Uterus (tissue), 4 donors: Measurements from ENCODE around the gene TADA3. TPM values are rescaled to one million over a fixed set of nuclear protein-coding genes. Genes with fewer than 3 reads are reported as not detected.

Source experiments
- DNase-seq, 2 donors: peaks; one replicate each; pipeline ENCODE4 v3.0.0-alpha.2; 2019 to 2020
- H3K27ac ChIP-seq, 2 donors: fragments of 200-600 bp; sonication (generic); 1 replicate in 1 of 2; 2 replicates in 1 of 2; pipeline ENCODE4 v1.5.1; 2016 to 2018
- H3K27me3 ChIP-seq, 2 donors: fragments of 200-600 bp; sonication (generic); one replicate each; pipeline ENCODE4 v1.5.1; 2018 to 2019; ENCODE audit warnings: control low read depth in 1 of 2
- H3K36me3 ChIP-seq, 2 donors: fragments of 200-600 bp; sonication (generic); one replicate each; pipeline ENCODE4 v1.5.1; 2019; ENCODE audit warnings: control low read depth in 1 of 2
- H3K4me1 ChIP-seq, 2 donors: fragments of 200-600 bp; sonication (generic); one replicate each; pipeline ENCODE4 v1.5.1; 2018 to 2019; ENCODE audit warnings: control low read depth in 1 of 2
- H3K4me3 ChIP-seq, 2 donors: fragments of 200-600 bp; sonication (generic); 1 replicate in 1 of 2; 2 replicates in 1 of 2; pipeline ENCODE4 v1.5.1; 2018 to 2019; ENCODE audit warnings: mild to moderate bottlenecking in 1 of 2
- H3K9me3 ChIP-seq, 2 donors: fragments of 200-600 bp; sonication (generic); one replicate each; pipeline ENCODE4 v1.5.1; 2019; ENCODE audit warnings: control low read depth in 1 of 2
- POLR2A ChIP-seq, 2 donors: fragments of 450-650 bp; IDR thresholded peaks; one replicate each; pipeline ENCODE4 v1.6.1; 2016; ENCODE audit warnings: antibody characterized with exemption in 2 of 2, mild to moderate bottlenecking in 1 of 2, moderate library complexity in 1 of 2
- intact Hi-C: fragments of 100-400 bp; cut with DNase I; formaldehyde crosslinking; loops from one replicate; pipeline ENCODE4 v1.15.1; 2023; ENCODE audit warnings: low total_unique reads
- total RNA-seq, 4 donors: library from RNA; depleted of rRNA in 3 of 4; stranded (reverse); fragments of >200 nt in 3 of 4; gene quantifications; one replicate each; pipeline versions ENCODE4 v1.1.0 to v1.2.4, GENCODE V29; 2014 to 2023
- TF ChIP-seq, protein P1 (sequence below), 4 experiments: fragments of 200-600 bp in 2 of 4; fragments of 450-650 bp in 2 of 4; sonication (generic) in 2 of 4; IDR thresholded peaks; one replicate each; pipeline ENCODE4 v1.5.1; 2016 to 2019; ENCODE audit warnings: antibody characterized with exemption in 4 of 4, mild to moderate bottlenecking in 2 of 4, moderate library complexity in 1 of 4
- donor health status: DM: yes; HTN: yes; CAD: no.

TADA3 gene
- total RNA-seq, 4 donors from 2014 or later: 35.9 to 65.4 (median 55.3) TPM

DNA sequence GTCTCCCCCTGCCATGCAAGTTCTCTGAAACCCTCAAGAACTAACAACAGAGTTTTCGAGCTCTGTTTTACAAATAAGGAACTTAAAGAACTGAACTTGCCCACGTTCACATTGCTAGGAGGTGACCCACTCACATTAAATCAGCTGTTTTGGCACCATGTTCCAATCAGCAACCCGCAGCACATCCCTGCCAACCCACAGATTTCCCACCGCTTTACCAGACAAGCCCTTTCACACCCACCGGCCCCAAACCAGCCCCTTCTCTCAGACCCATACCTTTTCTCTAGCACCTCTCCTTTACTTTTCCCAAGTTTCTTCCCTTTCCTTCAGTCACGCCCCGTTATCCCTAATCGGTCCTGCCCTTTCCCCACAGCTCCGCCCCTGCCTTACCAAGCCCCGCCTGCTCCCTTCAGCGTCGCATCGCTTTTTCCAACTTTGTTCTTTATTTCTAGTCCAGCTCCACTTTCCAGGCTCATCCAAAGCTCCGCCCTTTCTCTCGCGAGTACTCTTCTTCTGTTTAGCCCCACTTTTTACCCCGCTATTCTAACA lies 61.5 kb downstream of the TADA3 start:
- no peak for TF ChIP-seq POLR2A (IDR thresholded peaks at IDR 0.05)
- TF ChIP-seq, protein P1, sequence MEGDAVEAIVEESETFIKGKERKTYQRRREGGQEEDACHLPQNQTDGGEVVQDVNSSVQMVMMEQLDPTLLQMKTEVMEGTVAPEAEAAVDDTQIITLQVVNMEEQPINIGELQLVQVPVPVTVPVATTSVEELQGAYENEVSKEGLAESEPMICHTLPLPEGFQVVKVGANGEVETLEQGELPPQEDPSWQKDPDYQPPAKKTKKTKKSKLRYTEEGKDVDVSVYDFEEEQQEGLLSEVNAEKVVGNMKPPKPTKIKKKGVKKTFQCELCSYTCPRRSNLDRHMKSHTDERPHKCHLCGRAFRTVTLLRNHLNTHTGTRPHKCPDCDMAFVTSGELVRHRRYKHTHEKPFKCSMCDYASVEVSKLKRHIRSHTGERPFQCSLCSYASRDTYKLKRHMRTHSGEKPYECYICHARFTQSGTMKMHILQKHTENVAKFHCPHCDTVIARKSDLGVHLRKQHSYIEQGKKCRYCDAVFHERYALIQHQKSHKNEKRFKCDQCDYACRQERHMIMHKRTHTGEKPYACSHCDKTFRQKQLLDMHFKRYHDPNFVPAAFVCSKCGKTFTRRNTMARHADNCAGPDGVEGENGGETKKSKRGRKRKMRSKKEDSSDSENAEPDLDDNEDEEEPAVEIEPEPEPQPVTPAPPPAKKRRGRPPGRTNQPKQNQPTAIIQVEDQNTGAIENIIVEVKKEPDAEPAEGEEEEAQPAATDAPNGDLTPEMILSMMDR (IDR thresholded peaks at IDR 0.05): peak in 1 of 4 experiments; percentile 9
- Histone ChIP-seq H3K9me3 (no peaks in the 10 kb centered on the region), H3K4me3 (peak overlapping the region; percentile 92 to 95), H3K27me3 (no peaks in the 10 kb centered on the region), H3K27ac (peak overlapping the region; percentile 94 to 96), H3K4me1 (peaks cover 0 to 21% of the 10 kb centered on the region in 2 donors), H3K36me3 (no peaks in the 10 kb centered on the region)
- no peak for DNase-seq
- intact Hi-C loops: no loop called here

Other genes with a start within 250 kb of the TADA3 start
- under 1 TPM in 1 of 4 donors, not detected in 3; 0.14 TPM for gene LHFPL4, start 238.7 kb downstream of the TADA3 start, total RNA-seq
- 10 to 100 TPM; 11.8 to 32.4 (median 22.2) TPM for gene MTMR14, start 143.0 kb downstream of the TADA3 start, total RNA-seq
- gene CPNE9, start 88.6 kb downstream of the TADA3 start, total RNA-seq: not detected
- gene BRPF1, start 60.7 kb downstream of the TADA3 start, total RNA-seq: 10 to 100 TPM; 10.8 to 36.0 (median 16.7) TPM
- gene OGG1, start 42.5 kb downstream of the TADA3 start, total RNA-seq: 10 to 100 TPM; 29.8 to 60.7 (median 44.2) TPM
- 10 to 100 TPM; 19.1 to 63.0 (median 56.7) TPM for gene CAMK1, start 22.5 kb downstream of the TADA3 start, total RNA-seq
- gene ARPC4, start 609 bp upstream of the TADA3 start, total RNA-seq: 100 to 1,000 TPM in 3 of 4 donors, 10 to 100 TPM in 1; 44.7 to 176 (median 142) TPM
- gene TTLL3, start 17.8 kb upstream of the TADA3 start, total RNA-seq: 100 to 1,000 TPM in 1 of 4 donors, 10 to 100 TPM in 3; 67.1 to 349 (median 83.7) TPM
- 10 to 100 TPM in 3 of 4 donors, 1 to 10 TPM in 1; 9.7 to 35.8 (median 26.9) TPM for gene RPUSD3, start 51.5 kb upstream of the TADA3 start, total RNA-seq
- 1 to 10 TPM in 1 of 4 donors, under 1 TPM in 1, not detected in 2; 0.26 to 1.1 TPM for gene CIDEC, start 87.8 kb upstream of the TADA3 start, total RNA-seq
- 10 to 100 TPM; 22.0 to 80.6 (median 35.8) TPM for gene JAGN1, start 98.1 kb upstream of the TADA3 start, total RNA-seq
- gene IL17RE, start 110.4 kb upstream of the TADA3 start, total RNA-seq: 10 to 100 TPM in 1 of 4 donors, 1 to 10 TPM in 2, under 1 TPM in 1; 0.26 to 10.7 (median 5.0) TPM
- 10 to 100 TPM in 3 of 4 donors, 1 to 10 TPM in 1; 9.7 to 63.7 (median 33.9) TPM for gene IL17RC, start 124.6 kb upstream of the TADA3 start, total RNA-seq
- 10 to 100 TPM; 20.4 to 38.8 (median 29.1) TPM for gene CRELD1, start 141.4 kb upstream of the TADA3 start, total RNA-seq
- 1 to 10 TPM in 3 of 4 donors, under 1 TPM in 1; 0.51 to 8.2 (median 2.2) TPM for gene PRRT3, start 159.9 kb upstream of the TADA3 start, total RNA-seq
- gene EMC3, start 194.4 kb upstream of the TADA3 start, total RNA-seq: 100 to 1,000 TPM in 1 of 4 donors, 10 to 100 TPM in 2, 1 to 10 TPM in 1; 9.1 to 162 (median 44.0) TPM
- 10 to 100 TPM in 1 of 4 donors, 1 to 10 TPM in 2, not detected in 1; 3.0 to 17.7 (median 3.6) TPM for gene FANCD2, start 234.0 kb upstream of the TADA3 start, total RNA-seq